NCI-H1436 treated with DMSO at 0.1 percent for 48 hours (cell line): Measurements from ENCODE around the gene TMEM270.

ENCODE experiments used
- DNase-seq: peaks from one replicate; lab custom pipeline; 2025; lab: John Stamatoyannopoulos, UW

TMEM270 gene

DNA sequence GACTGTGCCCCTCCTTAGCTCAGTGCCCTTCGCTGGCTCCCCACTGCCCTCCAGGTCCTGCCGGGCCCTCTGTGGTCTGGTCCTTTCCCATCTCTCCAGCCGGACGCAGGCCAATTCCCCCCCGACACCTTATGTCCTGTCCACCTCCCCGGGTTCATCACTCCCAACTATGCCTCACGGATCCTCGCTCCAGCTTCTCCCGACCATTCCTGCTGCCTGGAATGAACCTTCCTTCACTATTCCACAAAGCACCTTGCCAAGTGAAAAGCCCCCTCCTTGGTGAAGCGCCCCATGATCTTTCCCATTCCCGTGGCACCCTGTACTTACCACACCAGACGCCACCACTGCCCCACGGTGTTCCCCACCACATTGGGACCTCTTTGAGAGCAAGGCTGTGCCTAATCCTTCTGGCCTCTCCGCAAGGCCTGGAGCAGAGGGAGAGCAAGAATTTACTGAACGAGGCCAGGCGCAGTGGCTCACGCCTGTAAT is 47.2 kb downstream of the TMEM270 start:
- no peak for DNase-seq

GRCh38 chr7:73909051-73909941 is 48.3 kb downstream of the TMEM270 start:
- no peak for DNase-seq

DNA sequence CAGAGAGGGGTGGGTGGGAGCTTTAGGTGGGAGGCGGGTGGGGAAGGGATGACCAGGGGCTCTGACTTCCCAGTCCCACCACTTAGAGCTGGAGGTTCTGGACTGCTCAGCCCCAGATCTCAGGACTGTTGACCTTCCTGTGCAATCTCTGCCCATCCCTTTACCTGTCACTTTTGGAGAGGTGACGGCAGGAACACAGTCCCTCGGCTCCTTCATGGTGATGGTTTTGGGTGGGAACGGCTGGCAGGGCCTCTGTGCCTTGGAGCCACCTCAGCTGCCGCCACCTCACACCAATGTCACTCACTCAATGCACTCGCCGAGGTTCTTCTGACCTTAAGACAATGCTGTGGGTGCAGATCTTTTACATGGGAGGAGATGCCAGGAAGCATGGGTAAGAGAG is 49.0 kb downstream of the TMEM270 start:
- no peak for DNase-seq

- no peak for DNase-seq
Observed at GRCh38 chr7:73912223-73912622, 51.3 kb downstream of the TMEM270 start.
